Glutamatergic neuron (in vitro differentiated cells): ENCODE results near the gene TP63. TPM values are rescaled to one million over a fixed set of nuclear protein-coding genes. Genes with fewer than 3 reads are reported as not detected.

Experiments used
- DNase-seq: peaks from one replicate; pipeline ENCODE4 v3.0.0; 2022
- H3K27ac Mint-ChIP-seq: one replicate; pipeline ENCODE4 v1.8.0; 2020; ENCODE audit warnings: mild to moderate bottlenecking, mixed read lengths, inconsistent platforms; ENCODE audit not compliant: unreplicated experiment
- H3K27me3 Mint-ChIP-seq: one replicate; pipeline ENCODE4 v1.8.0; 2020; ENCODE audit warnings: mild to moderate bottlenecking, moderate library complexity, mixed read lengths, inconsistent platforms; ENCODE audit not compliant: unreplicated experiment
- H3K36me3 Mint-ChIP-seq: one replicate; pipeline ENCODE4 v1.8.0; 2020; ENCODE audit warnings: mild to moderate bottlenecking, mixed read lengths, inconsistent platforms; ENCODE audit not compliant: unreplicated experiment
- H3K4me1 Mint-ChIP-seq: one replicate; pipeline ENCODE4 v1.8.0; 2020; ENCODE audit warnings: mild to moderate bottlenecking, low read depth, mixed read lengths, inconsistent platforms; ENCODE audit not compliant: unreplicated experiment
- H3K4me3 Mint-ChIP-seq: one replicate; pipeline ENCODE4 v1.8.0; 2020; ENCODE audit warnings: mild to moderate bottlenecking, mixed read lengths, inconsistent platforms; ENCODE audit not compliant: unreplicated experiment
- H3K9me3 Mint-ChIP-seq: one replicate; pipeline ENCODE4 v1.8.0; 2020; ENCODE audit warnings: mild to moderate bottlenecking, moderate library complexity, mixed read lengths, inconsistent platforms; ENCODE audit not compliant: unreplicated experiment
- CTCF ChIP-seq: fragments of 200-600 bp; sonication (generic); IDR thresholded peaks from one replicate; pipeline ENCODE4 v1.5.0; 2021; ENCODE audit not compliant: partially characterized antibody, unreplicated experiment
- total RNA-seq: library from RNA; stranded (reverse); fragmentation: NEBNext Ultra II Directional; extraction: Animal tissue kit (Norgen Biotek cat#: 25700); gene quantifications from one replicate; pipeline ENCODE4 v1.2.1, GENCODE V29; 2021; ENCODE audit not compliant: unreplicated experiment

TP63 gene
- total RNA-seq, 1 donor from 2014 or later: not detected

- Mint-ChIP-seq H3K36me3 (no peaks in the 10 kb centered on the region), H3K27ac (no peak overlapping the region), H3K27me3 (no peaks in the 10 kb centered on the region), H3K9me3 (no peaks in the 10 kb centered on the region), H3K4me1 (peaks cover 3% of the 10 kb centered on the region), H3K4me3 (no peak overlapping the region)
- TF ChIP-seq CTCF: no peak
- DNase-seq: no peak
Measured at GRCh38 chr3:189687475-189687874, 56.3 kb downstream of the TP63 start.

- no peak for DNase-seq
- peaks cover 3% of the 10 kb centered on the region for H3K4me1 Mint-ChIP-seq
- no peaks in the 10 kb centered on the region for H3K27me3 Mint-ChIP-seq
- no peak overlapping the region for H3K4me3 Mint-ChIP-seq
- TF ChIP-seq CTCF: no peak
- H3K27ac Mint-ChIP-seq: no peak overlapping the region
- no peaks in the 10 kb centered on the region for H3K36me3 Mint-ChIP-seq
- no peaks in the 10 kb centered on the region for H3K9me3 Mint-ChIP-seq
Measured at GRCh38 chr3:189688262-189688661, 57.1 kb downstream of the TP63 start.

- Mint-ChIP-seq H3K27me3 (no peaks in the 10 kb centered on the region), H3K4me1 (peaks cover 3% of the 10 kb centered on the region), H3K36me3 (no peaks in the 10 kb centered on the region), H3K9me3 (no peaks in the 10 kb centered on the region), H3K27ac (no peak overlapping the region), H3K4me3 (no peak overlapping the region)
- no peak for DNase-seq
- TF ChIP-seq CTCF: no peak
Measured at GRCh38 chr3:189689625-189690024, 58.4 kb downstream of the TP63 start.

GRCh38 chr3:189690237-189690636, 59.0 kb downstream of the TP63 start:
- Mint-ChIP-seq H3K4me3 (no peak overlapping the region), H3K4me1 (peaks cover 2% of the 10 kb centered on the region), H3K27ac (no peak overlapping the region), H3K9me3 (no peaks in the 10 kb centered on the region), H3K27me3 (no peaks in the 10 kb centered on the region), H3K36me3 (no peaks in the 10 kb centered on the region)
- no peak for DNase-seq
- no peak for TF ChIP-seq CTCF

GRCh38 chr3:189690672-189691071, 59.5 kb downstream of the TP63 start:
- no peaks in the 10 kb centered on the region for H3K27me3 Mint-ChIP-seq
- H3K27ac Mint-ChIP-seq: no peak overlapping the region
- no peaks in the 10 kb centered on the region for H3K36me3 Mint-ChIP-seq
- no peaks in the 10 kb centered on the region for H3K9me3 Mint-ChIP-seq
- DNase-seq: no peak
- no peak overlapping the region for H3K4me3 Mint-ChIP-seq
- H3K4me1 Mint-ChIP-seq: no peaks in the 10 kb centered on the region
- no peak for TF ChIP-seq CTCF
